Measurements from ENCODE around the gene LRIG2.

LRIG2 gene

DNA sequence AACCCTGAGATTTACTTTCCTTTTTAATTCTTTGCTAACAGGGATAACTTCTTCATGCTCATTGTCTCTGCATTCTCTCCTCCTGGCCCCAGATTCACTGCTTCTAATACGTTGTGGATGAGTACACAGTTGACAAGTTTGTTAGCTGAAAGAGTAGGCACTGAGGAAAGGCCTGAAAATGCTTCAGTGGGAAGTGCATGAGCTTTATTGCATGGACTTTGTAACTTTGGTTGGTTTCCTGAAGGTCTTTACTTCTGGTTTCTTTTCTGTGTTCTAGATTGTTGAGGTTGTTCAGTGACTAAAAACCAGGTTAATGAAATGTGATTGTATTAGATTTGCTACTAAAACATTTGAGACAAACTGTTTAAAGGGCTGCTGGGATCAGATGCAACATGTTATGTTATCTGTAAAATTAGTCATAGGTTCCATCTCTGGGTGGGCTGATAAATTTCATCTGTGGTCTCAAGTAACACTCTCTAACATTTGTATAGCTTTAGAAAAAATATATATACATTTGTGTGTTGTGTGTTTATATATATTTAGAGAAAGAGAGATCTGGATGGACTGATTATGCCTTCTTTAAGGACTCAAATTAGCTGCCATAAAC, 19.1 kb downstream of the LRIG2 start:
- no peak for DNase-seq (ENCODE audit: low spot score)
- TF ChIP-seq CTCF (IDR thresholded peaks at IDR 0.05): no peak
- Histone ChIP-seq H3K27ac (no peak overlapping the region), H3K4me3 (no peak overlapping the region)

- no peak for DNase-seq (ENCODE audit: low spot score)
- TF ChIP-seq CTCF (IDR thresholded peaks at IDR 0.05): no peak
- H3K27ac ChIP-seq: no peak overlapping the region
- no peak overlapping the region for H3K4me3 ChIP-seq
Measured at GRCh38 chr1:113094506-113094905, 21.5 kb downstream of the LRIG2 start.

DNA sequence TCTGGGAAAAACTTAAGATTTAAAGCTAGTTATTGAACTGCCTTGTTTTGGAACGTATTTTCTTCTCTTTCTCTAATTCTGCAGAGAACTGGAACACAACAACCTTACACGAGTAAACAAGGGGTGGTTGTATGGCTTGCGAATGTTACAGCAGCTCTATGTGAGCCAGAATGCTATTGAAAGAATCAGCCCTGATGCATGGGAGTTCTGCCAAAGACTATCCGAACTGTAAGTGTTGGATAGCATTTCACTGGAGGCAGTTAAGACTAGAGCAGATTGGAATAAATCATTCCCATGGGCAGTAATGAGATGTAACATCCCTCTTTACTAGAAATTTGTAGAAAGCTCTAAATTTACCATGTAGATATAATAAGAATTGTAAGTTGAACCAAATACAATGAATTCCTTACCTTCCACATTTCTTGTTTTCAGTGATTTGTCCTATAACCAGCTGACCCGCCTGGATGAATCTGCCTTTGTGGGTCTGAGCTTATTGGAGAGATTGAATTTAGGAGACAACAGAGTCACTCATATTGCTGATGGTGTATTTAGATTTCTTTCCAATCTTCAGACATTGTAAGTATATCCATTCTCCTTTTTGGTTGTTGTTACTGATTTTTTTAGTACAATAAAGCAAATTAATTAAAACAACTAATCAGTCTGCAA, 22.9 kb downstream of the LRIG2 start:
- no peak for TF ChIP-seq CTCF (IDR thresholded peaks at IDR 0.05)
- no peak for DNase-seq (ENCODE audit: low spot score)
- Histone ChIP-seq H3K27ac (no peak overlapping the region), H3K4me3 (no peak overlapping the region)

- DNase-seq (ENCODE audit: low spot score): no peak
- Histone ChIP-seq H3K27ac (no peak overlapping the region), H3K4me3 (no peak overlapping the region)
- TF ChIP-seq CTCF (IDR thresholded peaks at IDR 0.05): no peak
Measured at GRCh38 chr1:113096493-113096892, 23.5 kb downstream of the LRIG2 start.

- Histone ChIP-seq H3K4me3 (no peak overlapping the region), H3K27ac (no peak overlapping the region)
- no peak for DNase-seq (ENCODE audit: low spot score)
- no peak for TF ChIP-seq CTCF (IDR thresholded peaks at IDR 0.05)
Measured at GRCh38 chr1:113101588-113101987, 28.6 kb downstream of the LRIG2 start.

GRCh38 chr1:113103048-113103447, 30.1 kb downstream of the LRIG2 start:
- no peak for DNase-seq (ENCODE audit: low spot score)
- TF ChIP-seq CTCF (IDR thresholded peaks at IDR 0.05): no peak
- Histone ChIP-seq H3K4me3 (no peak overlapping the region), H3K27ac (no peak overlapping the region)

GRCh38 chr1:113103977-113104376, 31.0 kb downstream of the LRIG2 start:
- no peak for DNase-seq (ENCODE audit: low spot score)
- TF ChIP-seq CTCF (IDR thresholded peaks at IDR 0.05): no peak
- Histone ChIP-seq H3K4me3 (no peak overlapping the region), H3K27ac (no peak overlapping the region)

Data from coronary artery (tissue), 2 donors.